Stimulated activated CD8-positive, alpha-beta memory T cell treated with anti-CD3 and anti-CD28 coated beads, Interleukin-4, amount 100 ng/mL, for 1 hour (primary cell): ENCODE results near the gene ZBTB7C.

Experiments
- DNase-seq, 2 donors: peaks; one replicate each; pipeline ENCODE4 v3.0.0-alpha.2; 2020; ENCODE audit warnings: low read depth in 2 of 2, low spot score in 1 of 2

ZBTB7C gene

GRCh38 chr18:48355276-48356115, 53.7 kb downstream of the ZBTB7C start:
- no peak for DNase-seq

- no peak for DNase-seq
Measured at GRCh38 chr18:48354746-48355260, 54.4 kb downstream of the ZBTB7C start.

GRCh38 chr18:48352051-48352755, 57.0 kb downstream of the ZBTB7C start:
- DNase-seq, result no peak

- no peak for DNase-seq
Measured at GRCh38 chr18:48351216-48352050, 57.8 kb downstream of the ZBTB7C start.

- no peak for DNase-seq
Measured at GRCh38 chr18:48348739-48349138, 60.4 kb downstream of the ZBTB7C start.

GRCh38 chr18:48347756-48348326, 61.3 kb downstream of the ZBTB7C start:
- no peak for DNase-seq

GRCh38 chr18:48345596-48345995, 63.6 kb downstream of the ZBTB7C start:
- DNase-seq, result no peak

GRCh38 chr18:48342581-48342980, 66.6 kb downstream of the ZBTB7C start:
- no peak for DNase-seq

GRCh38 chr18:48342125-48342524, 67.1 kb downstream of the ZBTB7C start:
- DNase-seq, result no peak

GRCh38 chr18:48340560-48340959, 68.6 kb downstream of the ZBTB7C start:
- no peak for DNase-seq

GRCh38 chr18:48339692-48340091, 69.5 kb downstream of the ZBTB7C start:
- DNase-seq, result no peak

GRCh38 chr18:48338915-48339314, 70.3 kb downstream of the ZBTB7C start:
- no peak for DNase-seq

GRCh38 chr18:48337053-48337452, 72.1 kb downstream of the ZBTB7C start:
- no peak for DNase-seq

GRCh38 chr18:48336332-48336731, 72.9 kb downstream of the ZBTB7C start:
- DNase-seq, result no peak

- no peak for DNase-seq
Measured at GRCh38 chr18:48335829-48336228, 73.4 kb downstream of the ZBTB7C start.

- DNase-seq, result no peak
Measured at GRCh38 chr18:48334845-48335244, 74.3 kb downstream of the ZBTB7C start.

- DNase-seq, result no peak
Measured at GRCh38 chr18:48333563-48333962, 75.6 kb downstream of the ZBTB7C start.

- no peak for DNase-seq
Measured at GRCh38 chr18:48330016-48330991, 78.9 kb downstream of the ZBTB7C start.

GRCh38 chr18:48328473-48329210, 80.5 kb downstream of the ZBTB7C start:
- no peak for DNase-seq
